GM18868 (cell line): Measurements from ENCODE around the gene BRAT1.
A peak's percentile ranks its signal among the peaks of the same experiment; 100 is the strongest.
"Not testable (repeated sequence)": the region's sequence is repeated elsewhere in the genome, so short reads cannot be mapped to it uniquely, and the experiment has no call there.

Experiments
- ATAC-seq: cut with Tn5 transposase; IDR thresholded peaks from one replicate; pipeline ENCODE4 v1.9.1; 2021; ENCODE audit warnings: mild to moderate bottlenecking, moderate library complexity; ENCODE audit not compliant: unreplicated experiment

Gene BRAT1

DNA sequence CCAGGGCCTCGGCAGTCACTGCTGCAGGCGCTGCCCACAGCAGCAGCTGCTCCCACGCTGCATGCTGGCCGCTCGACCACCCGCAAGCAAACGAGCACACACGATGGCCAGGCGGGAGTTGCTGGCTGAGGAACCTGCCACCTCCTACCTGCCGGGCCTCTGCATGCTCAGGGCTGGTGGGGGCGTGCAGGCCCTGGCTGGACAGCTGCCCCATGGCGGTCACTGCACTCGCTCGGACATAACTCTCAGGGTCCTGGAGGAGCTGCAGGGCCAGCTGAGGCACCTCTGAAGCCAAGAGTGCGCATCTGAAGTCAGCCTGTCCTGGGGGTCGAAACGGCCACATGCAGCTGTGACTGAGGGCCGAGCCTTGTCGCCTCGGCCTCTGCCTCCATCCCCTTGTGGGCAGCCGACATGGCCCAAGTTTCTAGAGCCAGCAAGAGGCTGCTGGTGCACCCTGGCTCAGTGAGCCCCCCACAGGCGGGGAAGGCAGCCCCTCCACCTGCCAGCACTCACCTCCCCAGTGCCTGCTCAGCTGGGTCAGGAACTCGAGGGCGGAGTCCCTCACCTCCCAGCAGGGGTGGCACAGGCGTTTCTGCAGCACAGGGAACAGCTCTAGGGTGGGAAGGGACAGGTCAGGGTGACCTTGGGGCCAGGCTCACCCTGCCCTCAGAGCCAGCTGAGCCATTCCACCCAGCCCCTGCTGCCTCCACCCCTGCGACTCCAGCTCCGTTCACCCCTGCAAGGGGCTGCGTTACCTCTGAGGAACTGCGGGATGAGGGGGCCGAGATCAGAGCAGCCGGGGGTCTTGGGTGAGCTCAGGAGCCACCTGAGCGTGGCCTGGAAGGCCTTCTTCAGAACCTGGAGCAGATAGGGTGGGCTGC is 16.1 kb downstream of the BRAT1 start:
- ATAC-seq: no peak

DNA sequence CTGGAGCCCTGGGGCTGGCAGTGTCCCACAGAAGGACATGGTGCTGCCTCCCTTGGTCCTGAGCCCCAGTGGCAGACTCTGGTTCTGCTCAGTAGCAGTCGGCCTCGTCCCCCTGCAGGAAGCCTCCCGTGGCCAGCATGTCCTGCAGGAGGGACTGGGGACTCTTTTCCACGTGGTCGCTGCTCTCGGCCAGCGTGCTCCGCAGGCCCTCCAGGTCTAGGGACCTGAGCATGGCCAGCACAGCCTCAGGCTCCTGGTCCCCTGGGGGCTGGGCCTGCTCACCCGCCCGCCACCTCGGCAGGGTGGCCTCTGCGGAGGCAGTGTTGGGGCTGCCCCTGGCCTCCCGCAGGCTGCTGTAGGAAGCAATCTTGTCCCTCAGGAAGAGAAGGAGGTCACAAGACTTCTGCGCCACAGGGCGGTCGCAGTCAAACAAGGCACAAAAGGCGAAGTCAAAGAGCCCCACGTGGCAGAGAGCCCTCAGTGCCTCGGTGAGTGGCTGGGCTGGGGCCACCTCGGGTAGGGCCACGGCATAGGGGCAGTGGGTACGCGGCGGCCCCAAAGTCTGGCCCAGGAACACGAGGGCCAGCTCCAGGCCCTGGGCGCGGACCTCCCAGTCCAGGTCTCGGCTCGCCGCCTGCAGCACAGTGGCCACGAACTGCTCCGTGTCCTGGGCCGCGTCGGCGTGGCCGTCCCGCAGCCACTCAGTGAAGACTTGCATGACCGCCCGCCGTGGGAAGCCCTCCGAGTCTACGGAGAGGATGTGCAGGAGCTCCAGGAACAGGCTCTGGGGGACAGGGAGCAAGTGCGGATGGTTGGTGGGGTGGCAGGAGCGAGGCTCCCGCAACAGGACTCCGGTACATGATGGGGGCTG is 17.1 kb downstream of the BRAT1 start:
- ATAC-seq: no peak

DNA sequence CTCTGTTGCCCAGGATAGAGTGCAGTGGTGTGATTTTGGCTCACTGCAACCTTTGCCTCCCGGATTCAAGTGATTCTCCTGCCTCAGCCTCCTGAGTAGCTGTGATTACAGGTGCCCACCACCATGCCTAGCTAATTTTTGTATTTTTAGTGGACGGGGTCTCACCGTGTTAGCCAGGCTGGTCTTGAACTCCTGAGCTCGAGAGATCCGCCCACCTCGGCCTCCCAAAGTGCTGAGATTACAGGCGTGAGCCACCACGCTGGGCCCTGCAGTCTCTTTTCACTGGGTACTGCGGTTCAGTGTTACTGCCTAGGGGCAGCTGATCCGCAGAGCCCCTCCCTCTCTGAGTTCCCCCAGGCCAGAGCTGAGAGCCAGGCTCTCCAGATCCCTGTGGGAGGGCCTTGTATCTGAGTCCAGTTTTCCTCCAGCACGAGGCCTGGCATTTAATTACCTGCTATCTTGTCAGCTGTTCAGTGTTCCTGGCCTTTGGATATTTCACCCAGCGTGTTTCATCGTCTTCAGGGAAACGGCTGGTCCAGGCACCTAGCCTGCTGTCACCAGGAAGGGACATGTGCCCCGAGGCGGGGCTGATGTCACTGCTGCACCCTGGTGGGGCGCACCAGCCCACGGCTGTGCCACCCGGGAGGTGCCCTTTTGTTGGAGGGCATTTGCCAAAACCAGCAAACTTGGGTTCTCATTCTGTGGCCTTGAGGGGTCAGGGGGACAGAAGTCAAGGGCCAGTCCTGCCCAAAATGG is 19.3 kb downstream of the BRAT1 start:
- ATAC-seq: not testable (repeated sequence)

DNA sequence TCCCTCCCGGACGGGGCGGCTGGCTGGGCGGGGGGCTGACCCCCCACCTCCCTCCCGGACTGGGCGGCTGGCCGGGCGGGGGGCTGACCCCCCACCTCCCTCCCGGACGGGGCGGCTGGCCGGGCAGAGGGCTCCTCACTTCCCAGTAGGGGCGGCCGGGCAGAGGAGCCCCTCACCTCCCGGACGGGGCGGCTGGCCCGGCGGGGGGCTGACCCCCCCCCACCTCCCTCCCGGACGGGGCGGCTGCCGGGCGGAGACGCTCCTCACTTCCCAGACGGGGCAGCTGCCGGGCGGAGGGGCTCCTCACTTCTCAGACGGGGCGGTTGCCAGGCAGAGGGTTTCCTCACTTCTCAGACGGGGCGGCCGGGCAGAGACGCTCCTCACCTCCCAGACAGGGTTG is 21.1 kb downstream of the BRAT1 start:
- not testable (repeated sequence) for ATAC-seq

DNA sequence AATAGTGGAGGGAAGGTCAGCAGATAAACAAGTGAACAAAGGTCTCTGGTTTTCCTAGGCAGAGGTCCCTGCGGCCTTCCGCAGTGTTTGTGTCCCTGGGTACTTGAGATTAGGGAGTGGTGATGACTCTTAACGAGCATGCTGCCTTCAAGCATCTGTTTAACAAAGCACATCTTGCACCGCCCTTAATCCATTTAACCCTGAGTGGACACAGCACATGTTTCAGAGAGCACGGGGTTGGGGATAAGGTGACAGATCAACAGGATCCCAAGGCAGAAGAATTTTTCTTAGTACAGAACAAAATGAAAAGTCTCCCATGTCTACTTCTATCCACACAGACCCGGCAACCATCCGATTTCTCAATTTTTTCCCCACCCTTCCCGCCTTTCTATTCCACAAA is 21.8 kb downstream of the BRAT1 start:
- not testable (repeated sequence) for ATAC-seq

DNA sequence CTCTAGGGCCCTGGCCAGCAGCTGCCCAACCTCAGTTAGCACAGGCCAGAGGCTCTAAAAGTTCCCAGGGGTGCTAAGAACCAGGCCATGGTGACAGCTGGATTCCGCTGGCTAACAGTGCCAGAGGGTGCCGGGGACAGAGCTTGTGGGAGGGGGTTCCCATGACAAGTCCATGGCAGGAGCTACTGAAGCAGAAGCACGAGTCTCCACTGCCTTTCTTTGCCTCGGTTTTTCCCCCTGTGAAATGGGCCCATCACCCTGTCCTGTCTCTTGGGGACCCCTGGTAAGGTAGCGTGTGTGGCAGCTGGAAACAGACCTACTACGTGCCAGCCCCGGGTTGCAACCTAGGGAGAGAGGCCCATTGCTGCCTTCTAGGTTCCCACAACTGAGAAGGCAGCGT is 22.5 kb downstream of the BRAT1 start:
- not testable (repeated sequence) for ATAC-seq

DNA sequence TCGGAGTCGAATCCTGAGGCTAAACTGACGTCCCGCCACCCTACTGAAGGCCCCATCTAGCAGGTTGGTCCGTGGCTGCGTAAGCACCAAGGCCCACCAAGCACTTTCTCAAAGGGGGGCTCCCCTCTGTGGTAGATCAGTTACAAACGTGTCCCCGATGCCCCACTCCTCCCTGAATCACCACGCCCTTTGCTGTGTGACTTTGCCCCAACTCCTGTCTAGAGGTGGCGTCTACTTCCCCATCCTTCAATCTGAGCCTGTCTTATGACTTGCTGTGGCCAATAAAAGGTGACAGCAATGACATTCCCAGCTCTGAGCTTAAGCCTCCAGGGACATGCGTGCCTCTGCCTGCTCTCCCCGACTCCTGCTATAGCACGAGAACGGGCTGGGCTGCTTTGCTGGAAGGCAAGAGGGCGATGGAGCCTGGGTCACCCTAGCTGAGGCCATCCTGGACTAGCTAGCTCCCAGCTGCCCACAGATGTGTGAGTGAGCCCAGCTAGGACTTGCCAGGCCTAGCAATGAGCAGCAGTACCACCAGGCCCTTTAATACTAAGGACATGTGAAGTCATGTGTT is 23.0 kb downstream of the BRAT1 start:
- ATAC-seq: not testable (repeated sequence)

DNA sequence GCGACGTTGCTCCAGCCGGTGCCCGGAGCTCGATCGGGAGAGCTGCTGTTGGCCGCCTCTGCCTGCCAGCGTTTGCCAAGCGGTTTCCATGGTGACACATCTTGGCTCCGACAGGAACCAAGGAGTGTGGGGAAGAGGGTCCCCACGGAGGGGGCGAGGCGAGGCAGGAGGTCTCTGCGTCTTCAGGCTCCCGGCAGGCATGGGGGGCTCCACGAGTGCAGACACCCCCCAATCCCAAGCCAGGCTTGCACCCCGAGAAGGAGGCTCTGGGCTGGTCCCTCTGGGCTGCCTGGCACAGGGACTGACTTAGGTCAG is 23.6 kb downstream of the BRAT1 start:
- not testable (repeated sequence) for ATAC-seq

DNA sequence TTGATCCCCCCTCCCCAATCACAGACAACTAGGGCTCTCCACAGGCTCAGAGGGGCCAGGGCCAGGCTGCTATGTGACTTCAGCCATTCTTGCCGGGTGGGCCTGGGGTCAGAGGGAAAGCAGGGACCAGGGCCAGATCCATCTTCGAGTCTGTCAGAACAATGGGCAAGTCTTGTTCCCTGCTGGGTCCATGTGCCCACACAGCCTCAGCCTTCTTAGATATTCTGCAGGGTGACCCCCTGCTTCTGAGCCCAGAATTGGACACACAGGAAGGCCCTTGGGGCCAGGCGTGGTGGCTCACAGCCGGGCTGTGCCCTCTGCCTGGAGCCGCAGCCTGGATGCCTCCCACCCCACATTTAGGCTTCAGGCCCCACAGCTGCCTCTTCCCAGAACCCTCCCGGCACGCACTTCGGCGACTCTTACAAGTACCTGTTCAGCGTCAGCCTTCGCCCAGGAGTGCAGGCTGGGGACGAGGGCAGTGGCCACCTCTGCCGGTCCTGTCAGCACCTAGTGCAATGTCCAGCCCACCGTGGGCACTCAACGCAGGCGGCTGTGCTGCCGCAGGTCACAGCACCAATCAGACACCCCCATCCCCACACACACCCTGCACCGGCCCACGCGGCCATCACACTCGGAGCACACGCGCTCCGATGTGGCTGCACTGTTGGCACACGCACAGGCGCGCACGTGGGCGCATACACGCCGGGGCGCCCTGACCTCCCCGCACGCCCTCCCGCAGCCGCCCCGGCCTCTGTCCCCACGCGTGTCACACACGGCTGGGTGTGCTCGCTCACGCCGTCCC is 24.1 kb downstream of the BRAT1 start:
- not testable (repeated sequence) for ATAC-seq

DNA sequence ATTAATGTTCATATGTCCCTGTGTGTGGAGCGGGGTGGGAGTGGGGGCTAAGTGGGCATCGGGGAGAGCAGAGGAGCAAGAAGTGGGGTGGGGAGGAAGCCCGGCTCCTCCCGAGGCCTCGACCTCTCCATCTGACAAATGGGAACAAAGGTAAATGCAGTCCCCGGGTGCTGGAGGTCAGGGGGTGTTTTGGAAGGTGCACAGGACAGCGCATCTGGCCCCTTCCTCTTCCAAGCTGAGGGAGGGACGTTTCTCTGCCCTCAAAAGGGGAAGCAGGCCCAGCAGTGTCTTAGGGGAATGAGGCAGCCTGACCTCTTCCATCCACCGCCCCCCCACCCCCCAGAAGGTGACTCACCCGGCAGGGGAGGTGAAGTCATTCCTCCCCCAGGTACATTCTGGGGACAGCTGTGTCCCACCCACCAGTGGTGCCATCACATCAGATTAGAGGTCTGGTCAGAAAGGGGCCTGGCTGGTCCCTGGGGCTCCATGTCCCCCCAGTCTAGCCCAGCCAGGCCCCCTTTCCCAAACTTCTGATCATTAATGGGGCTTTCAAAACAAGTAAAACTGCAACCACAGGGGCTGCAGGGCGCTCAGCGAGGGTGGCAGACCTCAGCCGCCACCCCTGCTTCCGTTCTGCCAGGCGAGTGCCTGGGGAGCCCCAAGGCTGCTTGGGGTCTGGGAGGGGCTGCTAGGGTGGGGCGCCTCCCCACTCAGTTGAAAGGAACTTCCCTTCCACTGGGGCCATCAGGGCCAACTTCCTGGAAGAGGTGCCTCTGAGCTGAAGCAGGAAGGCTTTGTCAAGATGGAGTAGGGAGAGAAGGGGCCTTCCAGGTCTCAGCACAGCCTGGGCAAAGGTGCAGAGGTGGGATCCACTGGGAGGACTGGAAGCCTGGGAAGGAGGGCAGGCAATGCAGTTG is 25.0 kb downstream of the BRAT1 start:
- peak; percentile 50 for ATAC-seq

DNA sequence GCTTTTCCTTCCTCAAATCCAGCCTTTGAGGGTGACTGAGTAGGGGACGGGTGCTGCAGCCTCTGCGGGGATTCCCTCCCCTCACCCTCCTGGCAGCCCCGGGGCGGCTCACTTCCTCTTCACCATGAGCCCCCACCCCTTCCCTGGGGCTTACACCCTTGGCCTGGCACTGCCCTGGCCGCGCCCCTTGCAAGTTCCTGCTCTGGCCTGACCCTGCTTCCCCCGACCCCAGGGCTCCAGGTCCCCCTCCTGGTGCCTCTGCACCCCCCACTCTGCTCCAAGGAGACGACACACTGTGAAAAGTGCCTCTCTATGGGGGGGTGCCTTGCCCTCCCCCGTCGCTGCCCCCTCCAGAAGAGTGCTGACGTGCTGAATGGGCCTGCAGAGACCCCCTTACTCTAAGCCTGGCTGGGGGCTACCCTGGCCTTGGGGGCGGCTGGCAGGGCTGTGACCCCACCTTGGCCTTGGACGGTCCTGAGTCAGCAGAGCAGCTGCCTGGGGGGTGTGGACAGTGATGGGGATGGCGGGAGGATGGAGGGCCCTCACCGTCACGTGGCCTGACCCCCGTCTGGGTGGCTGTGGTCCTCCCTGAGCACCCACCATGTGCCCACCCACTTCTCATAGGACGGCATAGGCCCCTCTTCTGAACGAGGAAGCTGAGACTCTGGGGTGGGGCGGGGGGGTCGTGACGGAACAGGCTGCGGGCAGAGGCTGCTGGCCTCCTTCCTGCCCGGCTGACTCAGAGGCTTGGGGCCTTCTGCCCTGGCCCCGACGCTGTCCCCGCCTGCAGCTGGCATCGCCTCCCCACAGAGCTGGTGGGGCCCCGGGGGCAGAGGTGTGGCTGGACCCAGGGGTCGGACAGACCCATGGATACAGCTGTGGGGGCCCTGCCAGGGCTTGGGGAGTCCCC is 25.9 kb downstream of the BRAT1 start:
- ATAC-seq: peak; percentile 71

DNA sequence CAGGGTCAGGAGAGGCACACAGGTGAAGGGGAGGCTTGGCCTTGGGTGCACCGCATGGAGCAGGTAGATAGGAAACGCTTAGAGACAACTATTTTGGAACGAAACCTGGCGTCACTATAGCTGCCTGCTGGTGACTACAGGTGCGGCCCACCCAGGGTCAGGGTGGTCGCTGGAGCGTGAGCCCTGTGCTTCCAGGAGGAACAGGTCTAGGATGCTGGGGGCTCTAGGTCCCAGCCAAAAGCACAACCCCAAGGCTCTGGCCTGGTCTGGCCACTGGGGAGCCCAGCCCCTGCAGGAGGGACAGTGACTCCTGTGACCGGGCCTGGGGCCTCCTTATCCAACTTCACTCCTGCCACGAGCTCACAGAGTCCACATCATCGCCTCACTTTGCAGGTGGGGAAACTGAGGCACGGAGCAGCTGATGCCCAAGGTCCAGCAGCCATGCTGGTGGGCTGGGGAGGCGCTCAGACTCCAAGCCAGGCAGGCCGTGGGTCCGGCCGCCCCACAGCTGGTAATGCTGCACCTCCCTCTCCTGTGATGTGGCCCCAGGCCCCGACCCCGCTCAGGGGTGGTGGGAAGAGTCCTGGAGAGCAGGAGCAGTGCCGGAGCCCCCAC is 26.7 kb downstream of the BRAT1 start:
- ATAC-seq: peak; percentile 4

DNA sequence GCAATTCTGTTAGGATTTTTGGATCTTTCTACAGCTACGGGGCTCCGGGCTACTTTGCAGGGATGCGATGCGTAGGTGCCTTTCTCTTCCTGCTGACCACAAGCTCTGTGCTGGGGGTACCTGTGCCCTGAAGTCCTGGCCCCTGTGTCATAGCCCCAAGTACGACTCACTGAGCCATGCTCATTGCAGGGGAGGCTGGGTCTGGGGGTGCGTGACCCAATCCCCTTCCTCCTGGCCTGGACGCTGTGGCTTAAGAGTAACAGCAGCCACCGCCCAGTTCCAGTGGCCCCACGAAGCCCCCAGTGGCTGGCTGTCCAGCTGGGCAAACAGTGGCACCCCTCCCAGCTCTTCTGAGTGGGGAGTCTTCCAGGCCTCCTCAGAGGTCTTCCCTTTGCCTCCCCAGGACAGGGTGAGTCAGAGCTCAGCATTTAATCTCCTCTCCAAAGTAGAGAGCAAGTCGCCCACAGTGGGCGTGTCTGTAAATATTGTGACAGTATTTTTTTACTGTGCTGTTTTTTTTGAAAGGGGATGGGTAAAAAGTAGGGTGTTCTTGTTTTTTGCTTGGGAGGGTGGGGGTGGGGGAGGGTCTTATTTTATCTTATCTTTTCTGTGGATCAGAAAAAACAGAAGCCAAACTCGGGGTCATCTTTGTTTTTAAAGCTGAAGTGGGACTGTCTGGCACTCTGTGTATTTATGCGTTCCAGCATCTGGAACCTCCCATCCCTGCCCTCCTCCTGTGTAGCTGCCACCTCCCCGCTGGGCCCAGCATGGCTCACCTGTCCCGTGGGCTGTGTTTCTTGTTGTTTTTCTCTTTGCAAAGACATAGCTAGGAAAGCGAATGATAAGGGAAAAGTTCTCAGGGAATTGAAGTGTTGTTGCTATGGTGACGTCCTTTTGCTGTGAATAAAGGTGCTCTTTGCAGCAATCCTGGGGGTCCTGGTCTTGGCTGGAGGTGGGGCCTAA is 27.5 kb downstream of the BRAT1 start:
- ATAC-seq: no peak

DNA sequence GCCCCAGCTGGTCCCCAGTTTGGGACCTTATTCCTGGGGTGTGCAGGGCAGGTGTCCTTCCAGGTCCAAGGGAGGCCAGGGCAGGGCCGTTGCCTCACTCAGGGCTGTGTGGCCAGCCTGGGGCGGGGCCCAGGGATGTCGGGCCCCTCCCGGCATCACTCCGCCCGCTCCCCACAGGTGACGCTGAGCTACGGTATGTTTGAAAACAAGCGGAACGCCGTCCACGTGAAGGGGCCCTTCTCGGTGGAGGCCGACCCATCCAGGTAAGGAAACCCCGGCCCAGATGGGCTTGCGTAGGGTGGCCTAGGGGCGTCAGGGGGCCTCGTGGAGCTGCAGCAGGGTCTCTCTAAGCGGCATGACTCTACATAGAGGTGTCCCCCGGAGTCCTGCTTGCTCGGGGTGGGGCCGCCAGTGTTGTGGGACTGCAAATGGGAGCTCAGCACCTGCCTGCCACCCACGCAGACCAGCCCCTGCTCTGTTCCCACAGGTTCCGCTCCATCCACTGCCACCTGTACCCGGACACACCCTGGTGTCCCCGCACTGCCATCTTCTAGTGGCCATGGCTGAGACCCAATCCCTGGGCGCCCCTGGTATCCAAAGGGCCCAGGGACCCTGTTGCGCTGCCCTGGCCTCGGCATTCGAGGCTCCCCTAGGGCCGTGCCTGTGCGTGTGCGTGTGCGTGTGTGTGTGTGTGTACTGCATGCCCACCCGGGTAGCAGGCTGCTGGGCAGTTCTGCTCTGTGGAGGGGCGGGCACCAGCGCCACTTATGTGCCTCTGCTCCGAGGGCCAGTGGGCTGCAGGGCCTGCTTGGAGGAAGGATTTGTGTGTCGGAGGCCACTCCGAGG is 28.4 kb downstream of the BRAT1 start:
- no peak for ATAC-seq
